CMK (cell line): ENCODE results near the gene HEY2.
"Not testable (repeated sequence)": the region's sequence is repeated elsewhere in the genome, so short reads cannot be mapped to it uniquely, and the experiment has no call there.

ENCODE experiments used
- DNase-seq: peaks from one replicate; pipeline ENCODE4 v3.0.0-alpha.2; 2010; ENCODE audit warnings: low read depth

Gene HEY2

GRCh38 chr6:125749173-125749864 is at the start of gene HEY2:
Gene HEY2, plus strand, starts transcription at chr6:125749632. Its CDS starts 145 bp downstream, at chr6:125749777.
- peak; percentile 63 for DNase-seq

- DNase-seq, result no peak
These were observed 48.7 kb upstream of the HEY2 start for GRCh38 chr6:125700581-125701353.

- no peak for DNase-seq
These were observed 48.1 kb upstream of the HEY2 start for GRCh38 chr6:125701354-125701668.

- DNase-seq, result not testable (repeated sequence)
These were observed 45.5 kb upstream of the HEY2 start for GRCh38 chr6:125703882-125704281.

GRCh38 chr6:125707615-125708243 is 41.7 kb upstream of the HEY2 start:
- DNase-seq, result no peak

- no peak for DNase-seq
These were observed 38.3 kb upstream of the HEY2 start for GRCh38 chr6:125711013-125711675.

- DNase-seq, result no peak
These were observed 34.9 kb upstream of the HEY2 start for GRCh38 chr6:125714441-125715090.

- DNase-seq, result no peak
These were observed 32.2 kb upstream of the HEY2 start for GRCh38 chr6:125717120-125717731.

GRCh38 chr6:125718109-125718508 is 31.3 kb upstream of the HEY2 start:
- DNase-seq, result no peak

- DNase-seq, result no peak
These were observed 26.5 kb upstream of the HEY2 start for GRCh38 chr6:125722886-125723285.

- no peak for DNase-seq
These were observed 22.2 kb upstream of the HEY2 start for GRCh38 chr6:125727216-125727615.

- no peak for DNase-seq
These were observed 20.7 kb upstream of the HEY2 start for GRCh38 chr6:125728739-125729138.

GRCh38 chr6:125729983-125730382 is 19.4 kb upstream of the HEY2 start:
- no peak for DNase-seq

GRCh38 chr6:125732398-125732797 is 17.0 kb upstream of the HEY2 start:
- no peak for DNase-seq

- DNase-seq, result no peak
These were observed 15.7 kb upstream of the HEY2 start for GRCh38 chr6:125733516-125734300.

GRCh38 chr6:125738276-125738675 is 11.2 kb upstream of the HEY2 start:
- no peak for DNase-seq

- no peak for DNase-seq
These were observed 10.1 kb upstream of the HEY2 start for GRCh38 chr6:125739364-125739763.

- DNase-seq, result no peak
These were observed 8.1 kb upstream of the HEY2 start for GRCh38 chr6:125741336-125741735.

- DNase-seq, result no peak
These were observed 7.4 kb upstream of the HEY2 start for GRCh38 chr6:125742024-125742423.

- no peak for DNase-seq
These were observed 6.8 kb upstream of the HEY2 start for GRCh38 chr6:125742464-125743120.
